HG03045 (cell line): Measurements from ENCODE around the gene PDE4D.

Experiments used
- ATAC-seq: cut with Tn5 transposase; IDR thresholded peaks from one replicate; pipeline ENCODE4 v1.9.1; 2021; ENCODE audit warnings: mild to moderate bottlenecking, moderate library complexity; ENCODE audit not compliant: unreplicated experiment

PDE4D gene

GRCh38 chr5:59274106-59274636 is 619.4 kb downstream of the PDE4D start:
- no peak for ATAC-seq

GRCh38 chr5:59272809-59273427 is 620.6 kb downstream of the PDE4D start:
- no peak for ATAC-seq

GRCh38 chr5:59268756-59269415 is 624.6 kb downstream of the PDE4D start:
- ATAC-seq, result no peak

GRCh38 chr5:59267033-59267432 is 626.5 kb downstream of the PDE4D start:
- ATAC-seq, result no peak

- no peak for ATAC-seq
Measured at GRCh38 chr5:59266410-59266809, 627.1 kb downstream of the PDE4D start.

GRCh38 chr5:59264639-59265245 is 628.8 kb downstream of the PDE4D start:
- no peak for ATAC-seq

GRCh38 chr5:59264013-59264412 is 629.5 kb downstream of the PDE4D start:
- ATAC-seq, result no peak

- no peak for ATAC-seq
Measured at GRCh38 chr5:59261969-59262368, 631.6 kb downstream of the PDE4D start.

GRCh38 chr5:59260973-59261372 is 632.6 kb downstream of the PDE4D start:
- ATAC-seq, result no peak

- ATAC-seq, result no peak
Measured at GRCh38 chr5:59260200-59260599, 633.3 kb downstream of the PDE4D start.

GRCh38 chr5:59259237-59259636 is 634.3 kb downstream of the PDE4D start:
- no peak for ATAC-seq

- ATAC-seq, result no peak
Measured at GRCh38 chr5:59257488-59258400, 635.8 kb downstream of the PDE4D start.

GRCh38 chr5:59256331-59256730 is 637.2 kb downstream of the PDE4D start:
- no peak for ATAC-seq

- no peak for ATAC-seq
Measured at GRCh38 chr5:59254055-59254687, 639.4 kb downstream of the PDE4D start.

GRCh38 chr5:59253625-59254024 is 639.9 kb downstream of the PDE4D start:
- no peak for ATAC-seq

- ATAC-seq, result no peak
Measured at GRCh38 chr5:59251627-59252026, 641.9 kb downstream of the PDE4D start.

- no peak for ATAC-seq
Measured at GRCh38 chr5:59249726-59250125, 643.8 kb downstream of the PDE4D start.

GRCh38 chr5:59249160-59249559 is 644.4 kb downstream of the PDE4D start:
- no peak for ATAC-seq

- no peak for ATAC-seq
Measured at GRCh38 chr5:59246882-59247281, 646.6 kb downstream of the PDE4D start.

GRCh38 chr5:59246145-59246869 is 647.2 kb downstream of the PDE4D start:
- no peak for ATAC-seq
